Right atrium auricular region (tissue), 2 donors: ENCODE data around the gene FGFBP1. TPM values are rescaled to one million over a fixed set of nuclear protein-coding genes. Genes with fewer than 3 reads are reported as not detected.

Source experiments
- DNase-seq: peaks from one replicate; pipeline ENCODE4 v3.0.0-alpha.2; 2019; ENCODE audit warnings: low spot score
- H3K27ac ChIP-seq, 2 donors: fragments of 200-600 bp; sonication (generic); 1 replicate in 1 of 2; 2 replicates in 1 of 2; pipeline ENCODE4 v1.5.1; 2016 to 2019
- H3K27me3 ChIP-seq, 2 donors: fragments of 200-600 bp; sonication (generic); one replicate each; pipeline versions ENCODE4 v1.5.1 to v1.6.0; 2017 to 2019
- H3K36me3 ChIP-seq: fragments of 200-600 bp; sonication (generic); one replicate; pipeline ENCODE4 v1.5.1; 2016
- H3K4me1 ChIP-seq, 2 donors: fragments of 200-600 bp; sonication (generic); one replicate each; pipeline versions ENCODE4 v1.5.1 to v1.6.0; 2017 to 2019
- H3K4me3 ChIP-seq, 2 donors: fragments of 200-600 bp; sonication (generic); 1 replicate in 1 of 2; 2 replicates in 1 of 2; pipeline ENCODE4 v1.5.1; 2017 to 2019; ENCODE audit warnings: mild to moderate bottlenecking in 1 of 2, moderate library complexity in 1 of 2
- H3K9me3 ChIP-seq, 2 donors: fragments of 200-600 bp; sonication (generic); one replicate each; pipeline ENCODE4 v1.5.1; 2019
- total RNA-seq, 2 donors: library from RNA; depleted of rRNA; stranded (reverse); fragments of >200 nt; gene quantifications; one replicate each; pipeline ENCODE4 v1.1.0, GENCODE V29; 2016
- TF ChIP-seq, protein P1 (sequence below), 2 donors: fragments of 200-600 bp; sonication (generic); IDR thresholded peaks; one replicate each; pipeline ENCODE4 v1.5.1; 2019; ENCODE audit warnings: antibody characterized with exemption in 2 of 2

Gene FGFBP1
- total RNA-seq, 2 donors from 2014 or later, result 0.94 TPM; not detected in 1

- no peaks in the 10 kb centered on the region for H3K9me3 ChIP-seq
- no peak overlapping the region for H3K27ac ChIP-seq
- no peak for DNase-seq
- H3K4me3 ChIP-seq, result no peak overlapping the region
- TF ChIP-seq, protein P1, sequence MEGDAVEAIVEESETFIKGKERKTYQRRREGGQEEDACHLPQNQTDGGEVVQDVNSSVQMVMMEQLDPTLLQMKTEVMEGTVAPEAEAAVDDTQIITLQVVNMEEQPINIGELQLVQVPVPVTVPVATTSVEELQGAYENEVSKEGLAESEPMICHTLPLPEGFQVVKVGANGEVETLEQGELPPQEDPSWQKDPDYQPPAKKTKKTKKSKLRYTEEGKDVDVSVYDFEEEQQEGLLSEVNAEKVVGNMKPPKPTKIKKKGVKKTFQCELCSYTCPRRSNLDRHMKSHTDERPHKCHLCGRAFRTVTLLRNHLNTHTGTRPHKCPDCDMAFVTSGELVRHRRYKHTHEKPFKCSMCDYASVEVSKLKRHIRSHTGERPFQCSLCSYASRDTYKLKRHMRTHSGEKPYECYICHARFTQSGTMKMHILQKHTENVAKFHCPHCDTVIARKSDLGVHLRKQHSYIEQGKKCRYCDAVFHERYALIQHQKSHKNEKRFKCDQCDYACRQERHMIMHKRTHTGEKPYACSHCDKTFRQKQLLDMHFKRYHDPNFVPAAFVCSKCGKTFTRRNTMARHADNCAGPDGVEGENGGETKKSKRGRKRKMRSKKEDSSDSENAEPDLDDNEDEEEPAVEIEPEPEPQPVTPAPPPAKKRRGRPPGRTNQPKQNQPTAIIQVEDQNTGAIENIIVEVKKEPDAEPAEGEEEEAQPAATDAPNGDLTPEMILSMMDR (IDR thresholded peaks at IDR 0.05), result no peak
- no peaks in the 10 kb centered on the region for H3K27me3 ChIP-seq
- no peaks in the 10 kb centered on the region for H3K36me3 ChIP-seq
- no peaks in the 10 kb centered on the region for H3K4me1 ChIP-seq
These were observed 23.8 kb downstream of the FGFBP1 start for GRCh38 chr4:15914736-15915135.

GRCh38 chr4:15914291-15914690 is 24.2 kb downstream of the FGFBP1 start:
- Histone ChIP-seq H3K27me3 (no peaks in the 10 kb centered on the region), H3K4me1 (no peaks in the 10 kb centered on the region), H3K4me3 (no peak overlapping the region), H3K9me3 (no peaks in the 10 kb centered on the region), H3K27ac (no peak overlapping the region), H3K36me3 (no peaks in the 10 kb centered on the region)
- TF ChIP-seq, protein P1 (IDR thresholded peaks at IDR 0.05), result no peak
- no peak for DNase-seq

DNA sequence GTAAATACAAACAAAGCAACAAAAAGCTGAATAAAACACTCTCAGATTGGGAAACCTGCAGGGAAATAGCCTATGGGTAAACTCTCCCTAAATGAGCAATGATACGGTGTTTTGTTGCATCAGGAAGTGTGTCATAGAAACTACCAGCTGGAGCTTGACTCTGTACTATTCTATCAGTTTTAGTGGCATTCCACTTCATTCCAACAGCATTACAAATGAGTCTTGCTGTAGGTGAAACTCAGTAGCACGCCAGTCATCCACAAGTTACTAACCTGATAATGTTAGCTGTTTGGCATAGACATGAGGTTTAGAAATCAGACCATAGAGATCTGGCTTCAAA is 24.9 kb downstream of the FGFBP1 start:
- no peaks in the 10 kb centered on the region for H3K27me3 ChIP-seq
- no peak overlapping the region for H3K27ac ChIP-seq
- DNase-seq, result no peak
- H3K9me3 ChIP-seq, result no peaks in the 10 kb centered on the region
- TF ChIP-seq, protein P1 (IDR thresholded peaks at IDR 0.05), result no peak
- no peaks in the 10 kb centered on the region for H3K36me3 ChIP-seq
- no peak overlapping the region for H3K4me3 ChIP-seq
- H3K4me1 ChIP-seq, result no peaks in the 10 kb centered on the region

DNA sequence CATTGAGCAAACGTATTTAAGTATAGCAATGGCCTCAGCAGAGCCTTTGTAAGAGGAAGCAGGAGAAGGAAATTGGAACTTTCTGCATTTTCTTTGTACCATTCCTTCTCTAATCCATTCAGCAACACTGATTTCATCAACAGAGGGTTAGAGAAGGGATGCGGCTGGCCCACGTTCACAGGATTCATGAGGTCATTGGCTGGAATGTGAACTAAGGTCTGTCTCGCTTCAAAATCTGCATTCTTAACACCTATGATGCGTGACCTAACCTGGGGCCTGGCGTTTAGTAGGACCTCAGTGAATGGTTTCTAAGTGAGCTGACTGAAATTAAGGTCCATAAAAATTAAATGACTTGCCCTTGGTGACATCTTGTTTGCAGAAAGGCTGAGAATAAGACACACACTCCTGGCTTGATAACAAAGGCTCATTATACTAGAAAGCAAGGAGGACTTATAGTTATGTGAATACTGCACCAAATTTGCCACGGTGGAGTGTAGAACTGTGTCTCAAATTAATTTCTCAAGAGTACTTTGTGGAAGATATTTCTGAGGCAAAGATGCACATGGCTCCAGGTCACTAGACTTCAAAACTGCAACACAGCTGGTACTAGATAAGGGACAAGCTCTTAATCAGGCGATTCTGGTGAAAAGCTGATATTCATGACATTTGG is 25.4 kb downstream of the FGFBP1 start:
- DNase-seq, result no peak
- Histone ChIP-seq H3K27ac (no peak overlapping the region), H3K9me3 (no peaks in the 10 kb centered on the region), H3K4me3 (no peak overlapping the region), H3K36me3 (no peaks in the 10 kb centered on the region), H3K4me1 (no peaks in the 10 kb centered on the region), H3K27me3 (no peaks in the 10 kb centered on the region)
- TF ChIP-seq, protein P1 (IDR thresholded peaks at IDR 0.05), result no peak

DNA sequence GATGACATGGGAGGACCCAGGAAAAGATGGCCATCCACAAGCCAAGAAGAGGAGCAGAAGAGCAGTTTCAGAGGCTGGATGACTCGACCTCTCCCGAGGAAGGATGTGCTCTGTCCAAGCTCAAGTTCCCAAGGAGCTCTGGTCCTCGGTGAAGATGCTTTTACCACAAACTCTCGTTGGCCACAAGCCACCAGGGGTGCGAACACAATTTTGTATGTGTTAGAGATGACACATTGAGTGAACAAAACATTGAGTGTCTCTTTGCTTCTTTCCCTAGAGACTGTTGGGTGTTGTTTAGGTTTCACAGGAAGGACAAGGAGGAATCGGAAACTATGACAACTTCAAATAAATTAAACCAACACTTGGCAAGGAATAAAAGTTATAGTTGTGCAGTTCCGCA is 26.3 kb downstream of the FGFBP1 start:
- no peak overlapping the region for H3K27ac ChIP-seq
- no peaks in the 10 kb centered on the region for H3K36me3 ChIP-seq
- no peak for DNase-seq
- H3K27me3 ChIP-seq, result no peaks in the 10 kb centered on the region
- H3K4me1 ChIP-seq, result no peaks in the 10 kb centered on the region
- H3K9me3 ChIP-seq, result no peaks in the 10 kb centered on the region
- TF ChIP-seq, protein P1 (IDR thresholded peaks at IDR 0.05), result no peak
- no peak overlapping the region for H3K4me3 ChIP-seq
